Transverse colon (tissue), 4 donors: ENCODE data around the gene LGALS1. TPM values are rescaled to one million over a fixed set of nuclear protein-coding genes. Genes with fewer than 3 reads are reported as not detected.

ENCODE experiments used
- DNase-seq: peaks from one replicate; pipeline ENCODE4 v3.0.0-alpha.2; 2019
- H3K27ac ChIP-seq, 4 donors: fragments of 200-600 bp; sonication (generic); 2 replicates each; pipeline ENCODE4 v1.5.1; 2016 to 2018; ENCODE audit warnings: inconsistent platforms in 4 of 4
- H3K27me3 ChIP-seq: fragments of 200-600 bp; sonication (generic); 2 replicates; pipeline ENCODE4 v1.5.1; 2017; ENCODE audit warnings: inconsistent platforms
- H3K36me3 ChIP-seq, 4 donors: fragments of 200-600 bp; sonication (generic); 2 replicates each; pipeline ENCODE4 v1.5.1; 2017 to 2019; ENCODE audit warnings: inconsistent platforms in 4 of 4
- H3K4me1 ChIP-seq, 4 donors: fragments of 200-600 bp; sonication (generic); 2 replicates each; pipeline ENCODE4 v1.5.1; 2017 to 2020; ENCODE audit warnings: inconsistent platforms in 4 of 4
- H3K4me3 ChIP-seq, 4 donors: fragments of 200-600 bp; sonication (generic); 1 replicate in 1 of 4; 2 replicates in 3 of 4; pipeline versions ENCODE4 v1.5.1 to v1.6.1; 2017 to 2019; ENCODE audit warnings: inconsistent platforms in 4 of 4
- H3K9me3 ChIP-seq, 2 donors: fragments of 200-600 bp; sonication (generic); 2 replicates each; pipeline ENCODE4 v1.5.1; 2017 to 2019; ENCODE audit warnings: inconsistent platforms in 2 of 2
- EP300 ChIP-seq: sonication (generic); formaldehyde crosslinking; IDR thresholded peaks from one replicate; pipeline ENCODE4 v1.6.1; 2017; ENCODE audit warnings: antibody characterized with exemption, low read depth
- POLR2A ChIP-seq: fragments of 450-650 bp; IDR thresholded peaks from one replicate; pipeline ENCODE4 v1.6.1; 2016; ENCODE audit warnings: antibody characterized with exemption, mild to moderate bottlenecking, moderate library complexity
- POLR2AphosphoS5 ChIP-seq, 3 donors: sonication (generic); formaldehyde crosslinking; IDR thresholded peaks; one replicate each; pipeline ENCODE4 v1.6.1; 2016; ENCODE audit warnings: antibody characterized with exemption in 3 of 3
- WGBS, 2 donors: methylation state at CpG; one replicate each; pipeline ENCODE4 v1.1.5; 2018; ENCODE audit warnings: low coverage in 1 of 2; 5-methylcytosine and 5-hydroxymethylcytosine counted together
- in situ Hi-C, 4 donors: fragments of 200-750 bp; cut with MboI; loops; one replicate each; pipeline versions ENCODE4 v1.15.0 to v1.15.1; 2017; ENCODE audit warnings: low sequenced_read_pairs in 3 of 4, low pct_ligation_motif_present in 1 of 4, low pct_unique_long_range_greater_than_20kb in 1 of 4
- intact Hi-C: fragments of 100-400 bp; cut with DNase I; formaldehyde crosslinking; loops from one replicate; pipeline ENCODE4 v1.15.1; 2023; ENCODE audit warnings: low total_unique reads
- total RNA-seq, 4 donors: library from RNA; depleted of rRNA; stranded (reverse); fragments of >200 nt; gene quantifications; one replicate each; pipeline ENCODE4 v1.1.0, GENCODE V29; 2016
- TF ChIP-seq, protein P1 (sequence below), 5 experiments: fragments of 200-600 bp in 3 of 5; fragments of 450-650 bp in 2 of 5; sonication (generic) in 3 of 5; IDR thresholded peaks; 1 replicate in 2 of 5; 2 replicates in 3 of 5; pipeline ENCODE4 v1.5.1; 2016 to 2017; ENCODE audit warnings: antibody characterized with exemption in 5 of 5, inconsistent platforms in 3 of 5, mild to moderate bottlenecking in 2 of 5, moderate library complexity in 1 of 5

Gene LGALS1
- total RNA-seq, 4 donors from 2014 or later, result 196 to 558 (median 224) TPM

DNA sequence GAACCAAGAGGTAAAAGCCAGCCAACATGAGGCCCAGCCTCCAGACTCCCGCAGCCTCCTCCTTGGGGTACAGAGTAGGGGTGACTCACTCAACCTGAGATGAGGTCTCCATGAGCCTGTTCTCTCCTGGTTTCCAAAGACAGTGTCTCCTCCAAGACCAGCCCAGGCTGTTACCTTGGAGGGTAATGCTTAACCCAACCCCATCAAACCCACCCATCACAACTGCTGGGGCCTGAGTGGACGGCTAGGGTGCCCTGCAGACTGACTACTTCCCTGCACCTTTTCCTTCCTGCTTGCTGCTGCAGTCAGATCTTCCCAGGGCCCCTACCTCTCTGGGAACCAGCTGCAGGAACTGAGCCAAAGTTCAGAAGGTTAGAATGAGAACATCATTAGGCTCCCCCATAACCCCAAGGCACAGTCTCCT, 5.6 kb downstream of the LGALS1 start:
- H3K27me3 ChIP-seq, result no peaks in the 10 kb centered on the region
- no peak for TF ChIP-seq EP300
- TF ChIP-seq, protein P1, sequence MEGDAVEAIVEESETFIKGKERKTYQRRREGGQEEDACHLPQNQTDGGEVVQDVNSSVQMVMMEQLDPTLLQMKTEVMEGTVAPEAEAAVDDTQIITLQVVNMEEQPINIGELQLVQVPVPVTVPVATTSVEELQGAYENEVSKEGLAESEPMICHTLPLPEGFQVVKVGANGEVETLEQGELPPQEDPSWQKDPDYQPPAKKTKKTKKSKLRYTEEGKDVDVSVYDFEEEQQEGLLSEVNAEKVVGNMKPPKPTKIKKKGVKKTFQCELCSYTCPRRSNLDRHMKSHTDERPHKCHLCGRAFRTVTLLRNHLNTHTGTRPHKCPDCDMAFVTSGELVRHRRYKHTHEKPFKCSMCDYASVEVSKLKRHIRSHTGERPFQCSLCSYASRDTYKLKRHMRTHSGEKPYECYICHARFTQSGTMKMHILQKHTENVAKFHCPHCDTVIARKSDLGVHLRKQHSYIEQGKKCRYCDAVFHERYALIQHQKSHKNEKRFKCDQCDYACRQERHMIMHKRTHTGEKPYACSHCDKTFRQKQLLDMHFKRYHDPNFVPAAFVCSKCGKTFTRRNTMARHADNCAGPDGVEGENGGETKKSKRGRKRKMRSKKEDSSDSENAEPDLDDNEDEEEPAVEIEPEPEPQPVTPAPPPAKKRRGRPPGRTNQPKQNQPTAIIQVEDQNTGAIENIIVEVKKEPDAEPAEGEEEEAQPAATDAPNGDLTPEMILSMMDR (IDR thresholded peaks at IDR 0.05), result no peak
- no peak for TF ChIP-seq POLR2AphosphoS5 (IDR thresholded peaks at IDR 0.05)
- peaks cover 13 to 52% (median 34%) of the 10 kb centered on the region in 4 donors for H3K4me1 ChIP-seq
- no peak overlapping the region for H3K4me3 ChIP-seq
- no peaks in the 10 kb centered on the region for H3K36me3 ChIP-seq
- WGBS, 2 donors, result 25% methylated on average over 1 of the region's 2 CpGs; no CpG with 5 or more reads in 1 of the 2 donors
- intact Hi-C loops (no loop called here), in situ Hi-C loops (loop anchor here in 3 of 4 donors (5.0 to 25.0 kb wide), 3 partner anchors 39 to 106 kb away; no protein-coding TSS in a partner anchor)
- H3K9me3 ChIP-seq, result no peaks in the 10 kb centered on the region
- peak overlapping the region; percentile 5 to 52 (median 28) for H3K27ac ChIP-seq
- no peak for DNase-seq

DNA sequence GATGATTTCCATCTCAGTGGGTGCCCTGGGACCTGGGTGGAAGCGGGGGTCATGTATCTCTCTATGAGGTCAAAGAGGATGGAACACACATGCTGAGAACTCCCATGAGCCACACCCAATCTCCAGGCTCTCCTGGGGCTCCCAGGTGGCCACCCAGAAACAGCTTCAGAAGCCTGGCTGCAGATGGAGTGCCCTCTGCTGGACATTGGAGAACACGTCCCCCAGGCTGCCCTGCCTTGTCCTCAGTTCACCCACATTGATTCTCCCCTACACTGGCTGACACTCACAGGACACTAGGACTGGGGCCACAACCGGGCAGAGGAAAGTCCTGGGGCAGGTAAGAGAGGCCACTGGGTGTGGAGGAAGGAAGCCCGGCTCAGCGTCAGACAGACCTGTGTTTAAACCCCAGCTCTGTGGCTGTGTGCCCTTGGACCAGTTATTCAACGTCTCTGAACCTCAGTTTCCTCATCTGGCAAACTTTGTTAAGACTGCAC, 6.2 kb downstream of the LGALS1 start:
- Histone ChIP-seq H3K27me3 (no peaks in the 10 kb centered on the region), H3K36me3 (no peaks in the 10 kb centered on the region), H3K9me3 (no peaks in the 10 kb centered on the region), H3K27ac (peak overlapping the region; percentile 5 to 59 (median 28)), H3K4me3 (no peak overlapping the region), H3K4me1 (peaks cover 8 to 47% (median 30%) of the 10 kb centered on the region in 4 donors)
- in situ Hi-C loops, result loop anchor here in 3 of 4 donors (5.0 to 25.0 kb wide), 3 partner anchors 39 to 106 kb away; no protein-coding TSS in a partner anchor
- DNase-seq, result peak; percentile 87
- TF ChIP-seq, protein P1 (IDR thresholded peaks at IDR 0.05), result peak; percentile 89 to 94 (median 91)
- TF ChIP-seq POLR2AphosphoS5 (IDR thresholded peaks at IDR 0.05) (peak in 1 of 3 donors; percentile 15), POLR2A (no peak)
- 14% methylated on average over 6 of the region's 6 CpGs; no CpG with 5 or more reads in 1 of the 2 donors for WGBS, 2 donors
- intact Hi-C loops, result loop anchor here (1.0 kb wide), 1 partner anchor 38 kb away; no protein-coding TSS in a partner anchor

- H3K4me1 ChIP-seq, result peaks cover 9 to 57% (median 40%) of the 10 kb centered on the region in 4 donors
- peak; percentile 78 for DNase-seq
Measured at GRCh38 chr22:37684803-37685615, 9.6 kb downstream of the LGALS1 start.

More at GRCh38 chr22:37684803-37685615, 9.6 kb downstream of the LGALS1 start:
- TF ChIP-seq EP300 (no peak), POLR2AphosphoS5 (IDR thresholded peaks at IDR 0.05) (peak; percentile 36 to 78 (median 51)), POLR2A (peak; percentile 53)
- TF ChIP-seq, protein P1 (IDR thresholded peaks at IDR 0.05), result no peak
- Histone ChIP-seq H3K27me3 (no peaks in the 10 kb centered on the region), H3K9me3 (no peaks in the 10 kb centered on the region), H3K4me3 (no peak overlapping the region), H3K27ac (peak overlapping the region; percentile 86 to 95 (median 90)), H3K36me3 (no peaks in the 10 kb centered on the region)
- WGBS, 2 donors, result 48 to 58% methylated on average over 3 to 16 of the region's 16 CpGs
- intact Hi-C loops (loop anchor here (5.0 kb wide), 1 partner anchor 102 kb away; no protein-coding TSS in a partner anchor), in situ Hi-C loops (loop anchor here in 3 of 4 donors (5.0 to 25.0 kb wide), 3 partner anchors 43 to 102 kb away; no protein-coding TSS in a partner anchor)
